ENCODE measurements around the gene PCP4.

PCP4 gene

GRCh38 chr21:39951183-39952101 is 84.2 kb downstream of the PCP4 start:
- no peak for DNase-seq (ENCODE audit: low read depth)
- no peak overlapping the region for H3K4me3 ChIP-seq (ENCODE audit: low read depth, low read length)
- TF ChIP-seq CTCF (IDR thresholded peaks at IDR 0.05; ENCODE audit: insufficient read depth, low read depth, low read length, missing control alignments), result no peak

- no peak for TF ChIP-seq CTCF (IDR thresholded peaks at IDR 0.05; ENCODE audit: insufficient read depth, low read depth, low read length, missing control alignments)
- H3K4me3 ChIP-seq (ENCODE audit: low read depth, low read length), result no peak overlapping the region
- DNase-seq (ENCODE audit: low read depth), result no peak
Observed at GRCh38 chr21:39952265-39952664, 85.0 kb downstream of the PCP4 start.

- no peak for DNase-seq (ENCODE audit: low read depth)
- no peak overlapping the region for H3K4me3 ChIP-seq (ENCODE audit: low read depth, low read length)
- TF ChIP-seq CTCF (IDR thresholded peaks at IDR 0.05; ENCODE audit: insufficient read depth, low read depth, low read length, missing control alignments), result no peak
Observed at GRCh38 chr21:39954570-39954969, 87.3 kb downstream of the PCP4 start.

- no peak for TF ChIP-seq CTCF (IDR thresholded peaks at IDR 0.05; ENCODE audit: insufficient read depth, low read depth, low read length, missing control alignments)
- H3K4me3 ChIP-seq (ENCODE audit: low read depth, low read length), result no peak overlapping the region
- DNase-seq (ENCODE audit: low read depth), result no peak
Observed at GRCh38 chr21:39955326-39955725, 88.1 kb downstream of the PCP4 start.

GRCh38 chr21:39956586-39956985 is 89.3 kb downstream of the PCP4 start:
- TF ChIP-seq CTCF (IDR thresholded peaks at IDR 0.05; ENCODE audit: insufficient read depth, low read depth, low read length, missing control alignments), result no peak
- H3K4me3 ChIP-seq (ENCODE audit: low read depth, low read length), result no peak overlapping the region
- no peak for DNase-seq (ENCODE audit: low read depth)

- no peak for DNase-seq (ENCODE audit: low read depth)
- H3K4me3 ChIP-seq (ENCODE audit: low read depth, low read length), result no peak overlapping the region
- no peak for TF ChIP-seq CTCF (IDR thresholded peaks at IDR 0.05; ENCODE audit: insufficient read depth, low read depth, low read length, missing control alignments)
Observed at GRCh38 chr21:39958731-39959130, 91.5 kb downstream of the PCP4 start.

- TF ChIP-seq CTCF (IDR thresholded peaks at IDR 0.05; ENCODE audit: insufficient read depth, low read depth, low read length, missing control alignments), result no peak
- DNase-seq (ENCODE audit: low read depth), result no peak
- no peak overlapping the region for H3K4me3 ChIP-seq (ENCODE audit: low read depth, low read length)
Observed at GRCh38 chr21:39961251-39961650, 94.0 kb downstream of the PCP4 start.
